Upper lobe of left lung (tissue), 4 donors: ENCODE measurements around the gene CHST6.

Source experiments
- POLR2A ChIP-seq, 4 donors: fragments of 450-650 bp; IDR thresholded peaks; one replicate each; pipeline ENCODE4 v1.5.1; 2016 to 2017; ENCODE audit warnings: antibody characterized with exemption in 4 of 4, mild to moderate bottlenecking in 2 of 4
- POLR2AphosphoS5 ChIP-seq, 2 donors: sonication (generic); formaldehyde crosslinking; IDR thresholded peaks; one replicate each; pipeline ENCODE4 v1.5.1; 2017; ENCODE audit warnings: antibody characterized with exemption in 2 of 2

DNA sequence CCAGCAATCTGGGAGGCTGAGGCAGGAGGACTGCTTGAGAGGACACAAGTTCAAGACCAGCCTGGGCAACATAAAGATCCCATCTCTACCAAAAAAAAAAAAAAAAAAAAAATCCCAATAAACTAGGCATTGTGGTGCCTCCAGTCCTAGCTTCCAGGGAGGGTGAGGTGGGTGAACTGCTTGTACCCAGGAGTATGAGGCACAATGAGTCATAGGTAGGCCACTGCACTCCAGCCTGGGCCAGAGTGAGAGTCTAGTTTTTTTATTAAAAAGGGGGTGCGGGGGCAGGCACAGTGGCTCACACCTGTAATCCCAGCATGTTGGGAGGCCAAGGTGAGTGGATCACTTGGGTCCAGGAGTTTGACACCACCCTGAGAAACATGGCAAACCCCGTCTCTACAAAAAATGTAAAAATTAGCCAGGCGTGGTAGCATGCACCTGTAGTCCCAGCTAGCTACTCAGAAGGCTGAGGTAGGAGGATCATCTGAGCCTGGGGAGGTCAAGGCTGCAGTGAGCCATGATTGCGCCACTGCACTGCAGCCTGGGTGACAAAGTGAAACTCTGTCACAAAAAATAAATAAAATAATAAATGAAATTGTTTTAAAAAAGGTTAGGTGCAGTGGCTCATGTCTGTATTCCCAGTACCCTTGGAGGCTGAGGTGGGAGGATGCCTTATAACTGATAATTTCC is 7.8 kb upstream of the CHST6 start:
- TF ChIP-seq POLR2A (IDR thresholded peaks at IDR 0.05) = no peak
- no peak for TF ChIP-seq POLR2AphosphoS5 (IDR thresholded peaks at IDR 0.05)
